Liver (tissue), 3 donors: Measurements from ENCODE around the gene KANSL1.

Experiments used
- ATF3 ChIP-seq: IDR thresholded peaks from 2 replicates; pipeline ENCODE4 v1.6.1; 2016; ENCODE audit warnings: antibody characterized with exemption
- CTCF ChIP-seq: fragments of 150-350 bp; IDR thresholded peaks from 2 replicates; pipeline ENCODE4 v1.5.1; 2017; ENCODE audit warnings: improper control_type of control experiment, low read depth, low read length; ENCODE audit not compliant: missing input control
- EGR1 ChIP-seq, 2 donors: IDR thresholded peaks; 2 replicates each; pipeline ENCODE4 v1.6.1; 2016 to 2018; ENCODE audit warnings: antibody characterized with exemption in 2 of 2, low read depth in 2 of 2
- FOXA1 ChIP-seq: IDR thresholded peaks from 2 replicates; pipeline ENCODE4 v1.6.1; 2016; ENCODE audit warnings: antibody characterized with exemption
- GABPA ChIP-seq, 2 donors: IDR thresholded peaks in 1 of 2; conservative IDR thresholded peaks in 1 of 2; 2 replicates each; pipeline ENCODE4 v1.6.1; 2016; ENCODE audit warnings: antibody characterized with exemption in 2 of 2, mild to moderate bottlenecking in 1 of 2, moderate library complexity in 1 of 2
- JUND ChIP-seq, 2 donors: IDR thresholded peaks; 2 replicates each; pipeline ENCODE4 v1.6.1; 2016; ENCODE audit warnings: antibody characterized with exemption in 2 of 2
- MAX ChIP-seq: IDR thresholded peaks from 2 replicates; pipeline ENCODE4 v1.6.1; 2016; ENCODE audit warnings: antibody characterized with exemption
- RAD21 ChIP-seq, 2 donors: IDR thresholded peaks; 2 replicates each; pipeline ENCODE4 v1.6.1; 2016; ENCODE audit warnings: antibody characterized with exemption in 2 of 2, mild to moderate bottlenecking in 2 of 2
- REST ChIP-seq: IDR thresholded peaks from 2 replicates; pipeline ENCODE4 v1.6.1; 2016; ENCODE audit warnings: antibody characterized with exemption, mild to moderate bottlenecking
- RXRA ChIP-seq, 2 donors: IDR thresholded peaks; 2 replicates each; pipeline ENCODE4 v1.6.1; 2017 to 2018; ENCODE audit warnings: antibody characterized with exemption in 2 of 2, mild to moderate bottlenecking in 1 of 2
- SP1 ChIP-seq: IDR thresholded peaks from 2 replicates; pipeline ENCODE4 v1.6.1; 2018; ENCODE audit warnings: antibody characterized with exemption, mild to moderate bottlenecking
- TAF1 ChIP-seq: conservative IDR thresholded peaks from 2 replicates; pipeline ENCODE4 v1.6.1; 2016; ENCODE audit warnings: antibody characterized with exemption, mild to moderate bottlenecking
- YY1 ChIP-seq: IDR thresholded peaks from 2 replicates; pipeline ENCODE4 v1.6.1; 2016; ENCODE audit warnings: antibody characterized with exemption, mild to moderate bottlenecking
- ZBTB33 ChIP-seq: IDR thresholded peaks from 2 replicates; pipeline ENCODE4 v1.6.1; 2016; ENCODE audit warnings: antibody characterized with exemption
- donor health status: healthy.
- donor health status: healthy.

GRCh38 chr17:46166692-46167249 lies 26.5 kb downstream of the KANSL1 start:
- TF ChIP-seq CTCF (no peak), ATF3 (no peak), EGR1 (IDR thresholded peaks at IDR 0.05; ENCODE audit: low read depth in 2 of 2) (no peak), MAX (no peak), SP1 (no peak), TAF1 (no peak), YY1 (no peak), RXRA (IDR thresholded peaks at IDR 0.05) (no peak), REST (no peak), GABPA (IDR thresholded peaks at IDR 0.05 in 1 of 2, conservative IDR thresholded peaks at IDR 0.05 in 1 of 2) (no peak), JUND (IDR thresholded peaks at IDR 0.05) (no peak), ZBTB33 (no peak), RAD21 (IDR thresholded peaks at IDR 0.05) (no peak), FOXA1 (no peak)
